DMS153 (cell line): ENCODE measurements around the gene IZUMO1R.
"Not testable (repeated sequence)": the region's sequence is repeated elsewhere in the genome, so short reads cannot be mapped to it uniquely, and the experiment has no call there.

Experiments
- DNase-seq: peaks from one replicate; lab custom pipeline; 2025; lab: John Stamatoyannopoulos, UW

IZUMO1R gene

GRCh38 chr11:94303966-94304958 is at the start of gene IZUMO1R:
Gene IZUMO1R, plus strand, starts transcription at chr11:94304580. Its CDS starts 1,057 bp downstream, at chr11:94305637.
- DNase-seq, result no peak

DNA sequence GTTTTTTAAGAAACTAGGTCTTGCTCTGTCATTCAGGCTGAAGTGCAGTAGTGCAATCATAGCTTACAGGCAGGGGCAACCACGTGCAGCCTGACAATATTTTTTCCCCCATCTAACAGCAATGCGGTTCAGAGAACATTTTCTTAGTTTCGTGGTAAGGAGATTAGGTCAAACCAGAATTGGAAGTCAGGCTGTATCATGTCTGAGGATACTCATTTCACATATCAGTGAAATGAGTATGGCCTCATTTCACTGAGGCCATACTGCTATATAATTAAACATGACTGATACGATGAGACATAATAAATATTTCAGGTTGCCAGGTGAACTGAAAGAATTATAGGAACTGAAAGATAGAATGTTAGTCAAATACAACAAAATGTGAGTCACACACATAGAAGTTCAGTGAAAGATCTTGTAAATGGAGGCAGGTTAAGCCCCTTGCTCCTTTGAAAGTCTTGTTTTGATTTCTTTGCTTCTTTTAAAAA is 32.5 kb upstream of the IZUMO1R start:
- DNase-seq, result no peak

GRCh38 chr11:94272738-94273313 is 31.6 kb upstream of the IZUMO1R start:
- no peak for DNase-seq

GRCh38 chr11:94275961-94276360 is 28.4 kb upstream of the IZUMO1R start:
- no peak for DNase-seq

- no peak for DNase-seq
Measured at GRCh38 chr11:94276943-94277342, 27.4 kb upstream of the IZUMO1R start.

DNA sequence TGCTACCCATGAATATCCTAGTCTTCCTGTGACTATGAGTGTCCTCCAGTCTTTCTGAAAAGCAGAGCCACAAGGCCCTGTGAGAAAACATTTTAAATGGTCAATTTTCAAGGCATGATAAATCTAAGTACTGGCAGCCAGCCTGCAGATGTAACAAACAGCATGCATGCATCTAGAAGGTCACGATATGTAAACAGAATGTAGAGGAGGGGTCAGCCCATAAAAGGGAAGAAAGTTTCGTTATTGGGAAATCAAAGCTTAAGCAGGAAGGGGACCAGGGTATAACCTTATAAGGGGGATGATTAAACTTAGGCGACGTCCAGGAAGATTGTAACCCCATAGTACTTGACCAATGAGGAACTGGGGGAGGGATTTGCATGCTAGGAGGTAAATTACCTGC is 26.2 kb upstream of the IZUMO1R start:
- DNase-seq, result not testable (repeated sequence)

GRCh38 chr11:94279996-94280395 is 24.4 kb upstream of the IZUMO1R start:
- no peak for DNase-seq

- no peak for DNase-seq
Measured at GRCh38 chr11:94281324-94281723, 23.1 kb upstream of the IZUMO1R start.

DNA sequence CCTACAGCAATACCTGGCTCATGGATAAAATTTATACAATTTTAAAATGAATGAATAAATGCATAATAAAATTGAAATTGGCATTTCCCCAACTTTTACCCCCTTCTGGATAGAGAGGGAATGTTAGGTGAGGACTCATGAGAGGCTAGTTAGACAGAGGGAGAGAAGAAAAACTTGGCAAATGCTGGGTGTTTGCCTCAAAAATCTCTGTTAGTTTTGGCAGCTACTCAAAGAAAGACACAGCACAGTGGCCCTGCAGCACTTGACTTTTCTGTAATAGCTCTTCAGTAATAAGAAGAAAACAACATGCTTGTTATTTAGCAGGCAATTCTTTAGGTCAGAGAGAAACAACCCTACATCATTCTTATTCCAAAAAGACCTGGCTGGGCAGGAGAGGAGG is 20.7 kb upstream of the IZUMO1R start:
- DNase-seq, result no peak

- DNase-seq, result no peak
Measured at GRCh38 chr11:94295534-94295933, 8.8 kb upstream of the IZUMO1R start.

- no peak for DNase-seq
Measured at GRCh38 chr11:94297985-94298576, 6.3 kb upstream of the IZUMO1R start.

DNA sequence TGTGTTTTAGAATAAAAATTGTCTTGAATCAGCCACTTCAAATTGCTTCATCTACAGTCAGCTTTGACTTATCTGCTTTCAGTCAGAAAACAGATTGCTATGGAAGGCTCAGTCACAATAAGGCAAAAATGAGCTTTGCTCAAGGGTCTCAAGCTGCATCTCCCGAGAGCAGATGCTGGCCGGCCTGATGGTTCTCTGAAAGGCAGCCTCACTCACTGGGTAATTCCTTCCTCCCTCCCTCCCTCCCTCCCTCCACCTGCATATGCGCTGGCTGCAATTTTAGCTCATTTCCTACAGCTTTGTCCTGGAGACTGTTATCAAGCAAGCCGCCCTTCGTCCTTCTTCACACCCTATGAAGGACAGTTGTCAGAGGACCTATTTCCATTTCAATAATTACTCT is 1.6 kb upstream of the IZUMO1R start:
- DNase-seq, result no peak

DNA sequence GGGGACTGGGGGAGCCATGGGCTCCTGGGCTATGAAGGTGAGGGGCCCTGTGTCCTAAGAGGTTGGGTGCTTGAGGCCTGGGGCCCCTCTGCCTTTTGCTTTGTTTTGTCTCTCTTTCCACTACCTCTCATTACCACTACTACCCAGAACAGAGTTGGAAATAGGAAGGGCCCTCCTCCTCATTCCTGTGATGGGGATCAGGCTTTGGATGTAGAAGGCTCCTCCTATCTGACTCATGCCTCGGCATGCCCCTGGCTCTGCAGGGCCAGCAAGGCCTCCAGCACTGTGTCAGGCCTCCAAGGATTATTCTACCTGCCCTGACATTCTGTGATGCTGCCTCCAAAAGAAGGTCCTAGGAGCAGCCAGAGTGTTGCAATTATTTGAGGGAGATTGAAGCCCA is 766 bp downstream of the IZUMO1R start:
- DNase-seq, result no peak

- DNase-seq, result no peak
Measured at GRCh38 chr11:94307101-94307791, 2.9 kb downstream of the IZUMO1R start.

DNA sequence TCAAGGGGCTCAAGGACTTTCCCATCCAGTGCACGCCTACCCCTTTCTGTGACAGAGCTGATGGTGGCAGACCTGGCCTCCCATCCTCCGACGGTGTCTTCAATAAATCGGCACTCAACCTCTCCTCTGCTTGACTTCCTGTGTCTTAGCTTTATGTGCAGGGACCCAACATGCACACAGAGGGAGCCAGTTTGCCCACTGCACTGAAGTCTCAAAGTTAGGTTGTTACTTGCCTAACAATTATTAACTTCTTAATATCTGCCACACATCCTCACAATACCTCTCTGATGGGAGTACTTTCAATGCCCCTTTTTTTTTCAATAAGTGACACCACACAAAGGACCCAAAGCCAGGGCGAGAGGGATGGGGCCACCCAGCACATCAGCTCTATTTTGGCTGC is 3.6 kb downstream of the IZUMO1R start:
- DNase-seq, result no peak

- no peak for DNase-seq
Measured at GRCh38 chr11:94309757-94310156, 5.4 kb downstream of the IZUMO1R start.

GRCh38 chr11:94310191-94310875 is 6.0 kb downstream of the IZUMO1R start:
- DNase-seq, result no peak

DNA sequence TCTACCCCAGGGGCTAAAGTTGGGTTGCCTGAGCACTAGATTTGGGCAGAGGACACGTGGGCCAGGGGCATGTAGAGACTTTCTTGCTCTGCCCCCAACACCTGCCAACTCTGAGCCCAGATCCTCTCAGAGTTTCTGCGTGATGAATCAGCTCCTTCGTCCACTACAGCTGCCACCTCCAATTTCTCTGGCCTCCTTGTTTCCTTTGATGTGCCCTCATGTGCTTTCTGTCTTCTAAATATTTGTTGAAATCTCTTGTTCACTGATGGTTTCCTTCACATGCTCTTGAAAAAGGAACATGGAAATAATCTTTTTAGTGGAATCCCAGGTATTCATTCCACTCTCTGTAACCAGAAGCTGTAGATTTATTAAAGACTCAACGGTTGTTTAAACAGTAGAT is 8.0 kb downstream of the IZUMO1R start:
- no peak for DNase-seq

- DNase-seq, result no peak
Measured at GRCh38 chr11:94314064-94314463, 9.7 kb downstream of the IZUMO1R start.

GRCh38 chr11:94315664-94316063 is 11.3 kb downstream of the IZUMO1R start:
- no peak for DNase-seq

GRCh38 chr11:94322501-94322900 is 18.1 kb downstream of the IZUMO1R start:
- DNase-seq, result no peak

DNA sequence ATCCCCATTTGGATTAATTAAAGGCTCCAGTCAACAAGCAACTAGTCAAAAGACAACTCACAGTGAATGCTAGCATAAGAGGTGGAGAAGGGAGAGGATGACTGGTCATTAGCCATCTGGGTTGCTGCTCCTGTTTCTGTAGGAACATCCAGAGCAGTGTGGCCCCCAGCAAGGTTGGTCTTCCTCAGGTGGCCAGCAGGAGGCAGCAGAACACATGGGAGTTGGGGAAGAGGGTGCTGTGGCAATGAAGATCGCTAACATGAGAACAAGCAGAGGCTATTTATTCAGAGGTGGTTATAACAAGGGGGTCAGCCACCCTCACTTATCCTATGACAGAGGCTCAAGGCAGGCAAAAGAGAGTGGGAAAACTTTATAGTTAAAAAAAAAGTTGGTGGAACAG is 21.3 kb downstream of the IZUMO1R start:
- DNase-seq, result no peak
